Thyroid gland (tissue), 4 donors: Measurements from ENCODE around the gene ASPSCR1. TPM values are rescaled to one million over a fixed set of nuclear protein-coding genes. Genes with fewer than 3 reads are reported as not detected.
A peak's percentile ranks its signal among the peaks of the same experiment; 100 is the strongest.

ENCODE experiments used
- DNase-seq, 2 donors: peaks; one replicate each; pipeline ENCODE4 v3.0.0-alpha.2; 2019
- H3K27ac ChIP-seq, 3 donors: fragments of 200-600 bp; sonication (generic); 1 replicate in 2 of 3; 2 replicates in 1 of 3; pipeline ENCODE4 v1.5.1; 2016 to 2019; ENCODE audit warnings: mild to moderate bottlenecking in 1 of 3, moderate library complexity in 1 of 3
- H3K27me3 ChIP-seq: fragments of 200-600 bp; sonication (generic); one replicate; pipeline ENCODE4 v1.5.1; 2019
- H3K36me3 ChIP-seq, 2 donors: fragments of 200-600 bp; sonication (generic); one replicate each; pipeline ENCODE4 v1.5.1; 2016 to 2019
- H3K4me1 ChIP-seq, 2 donors: fragments of 200-600 bp; sonication (generic); one replicate each; pipeline ENCODE4 v1.5.1; 2017 to 2019
- H3K4me3 ChIP-seq, 3 donors: fragments of 200-600 bp; sonication (generic); replicated peaks in 1 of 3; 1 replicate in 2 of 3; 2 replicates in 1 of 3; pipeline ENCODE4 v1.5.1; 2016; ENCODE audit warnings: mild to moderate bottlenecking in 1 of 3
- H3K9me3 ChIP-seq: fragments of 200-600 bp; sonication (generic); one replicate; pipeline ENCODE4 v1.5.1; 2017
- POLR2A ChIP-seq, 2 donors: fragments of 450-650 bp; IDR thresholded peaks; one replicate each; pipeline ENCODE4 v1.6.1; 2017; ENCODE audit warnings: antibody characterized with exemption in 2 of 2, mild to moderate bottlenecking in 2 of 2, moderate library complexity in 1 of 2
- WGBS, 2 donors: methylation state at CpG; one replicate each; pipeline ENCODE4 v1.1.5; 2017; 5-methylcytosine and 5-hydroxymethylcytosine counted together
- intact Hi-C: fragments of 100-400 bp; cut with DNase I; formaldehyde crosslinking; loops from one replicate; pipeline ENCODE4 v1.15.1; 2023
- total RNA-seq, 4 donors: library from RNA; depleted of rRNA; stranded (reverse); fragments of >200 nt; gene quantifications; one replicate each; pipeline ENCODE4 v1.2.3, GENCODE V29; 2016
- TF ChIP-seq, protein P1 (sequence below), 6 experiments: fragments of 200-600 bp in 3 of 6; fragments of 450-650 bp in 3 of 6; sonication (generic) in 3 of 6; IDR thresholded peaks; one replicate each; pipeline ENCODE4 v1.5.1; 2016 to 2019; ENCODE audit warnings: antibody characterized with exemption in 6 of 6, mild to moderate bottlenecking in 2 of 6, inconsistent platforms in 1 of 6, moderate library complexity in 1 of 6

ASPSCR1 gene
- total RNA-seq, 4 donors from 2014 or later, result 23.2 to 53.6 (median 35.7) TPM

GRCh38 chr17:82024859-82025258 is 47.4 kb downstream of the ASPSCR1 start:
- Histone ChIP-seq H3K27ac (no peak overlapping the region), H3K36me3 (no peaks in the 10 kb centered on the region), H3K4me1 (peaks cover 34 to 39% of the 10 kb centered on the region in 2 donors), H3K27me3 (no peaks in the 10 kb centered on the region), H3K4me3 (no peak overlapping the region), H3K9me3 (no peaks in the 10 kb centered on the region)
- intact Hi-C loops, result loop anchor here (5.0 kb wide), 2 partner anchors 77 to 297 kb away; no protein-coding TSS in a partner anchor
- TF ChIP-seq, protein P1, sequence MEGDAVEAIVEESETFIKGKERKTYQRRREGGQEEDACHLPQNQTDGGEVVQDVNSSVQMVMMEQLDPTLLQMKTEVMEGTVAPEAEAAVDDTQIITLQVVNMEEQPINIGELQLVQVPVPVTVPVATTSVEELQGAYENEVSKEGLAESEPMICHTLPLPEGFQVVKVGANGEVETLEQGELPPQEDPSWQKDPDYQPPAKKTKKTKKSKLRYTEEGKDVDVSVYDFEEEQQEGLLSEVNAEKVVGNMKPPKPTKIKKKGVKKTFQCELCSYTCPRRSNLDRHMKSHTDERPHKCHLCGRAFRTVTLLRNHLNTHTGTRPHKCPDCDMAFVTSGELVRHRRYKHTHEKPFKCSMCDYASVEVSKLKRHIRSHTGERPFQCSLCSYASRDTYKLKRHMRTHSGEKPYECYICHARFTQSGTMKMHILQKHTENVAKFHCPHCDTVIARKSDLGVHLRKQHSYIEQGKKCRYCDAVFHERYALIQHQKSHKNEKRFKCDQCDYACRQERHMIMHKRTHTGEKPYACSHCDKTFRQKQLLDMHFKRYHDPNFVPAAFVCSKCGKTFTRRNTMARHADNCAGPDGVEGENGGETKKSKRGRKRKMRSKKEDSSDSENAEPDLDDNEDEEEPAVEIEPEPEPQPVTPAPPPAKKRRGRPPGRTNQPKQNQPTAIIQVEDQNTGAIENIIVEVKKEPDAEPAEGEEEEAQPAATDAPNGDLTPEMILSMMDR (IDR thresholded peaks at IDR 0.05), result no peak
- no peak for TF ChIP-seq POLR2A (IDR thresholded peaks at IDR 0.05)
- 97% methylated on average over 6 of the region's 17 CpGs; no CpG with 5 or more reads in 1 of the 2 donors for WGBS, 2 donors
- no peak for DNase-seq

DNA sequence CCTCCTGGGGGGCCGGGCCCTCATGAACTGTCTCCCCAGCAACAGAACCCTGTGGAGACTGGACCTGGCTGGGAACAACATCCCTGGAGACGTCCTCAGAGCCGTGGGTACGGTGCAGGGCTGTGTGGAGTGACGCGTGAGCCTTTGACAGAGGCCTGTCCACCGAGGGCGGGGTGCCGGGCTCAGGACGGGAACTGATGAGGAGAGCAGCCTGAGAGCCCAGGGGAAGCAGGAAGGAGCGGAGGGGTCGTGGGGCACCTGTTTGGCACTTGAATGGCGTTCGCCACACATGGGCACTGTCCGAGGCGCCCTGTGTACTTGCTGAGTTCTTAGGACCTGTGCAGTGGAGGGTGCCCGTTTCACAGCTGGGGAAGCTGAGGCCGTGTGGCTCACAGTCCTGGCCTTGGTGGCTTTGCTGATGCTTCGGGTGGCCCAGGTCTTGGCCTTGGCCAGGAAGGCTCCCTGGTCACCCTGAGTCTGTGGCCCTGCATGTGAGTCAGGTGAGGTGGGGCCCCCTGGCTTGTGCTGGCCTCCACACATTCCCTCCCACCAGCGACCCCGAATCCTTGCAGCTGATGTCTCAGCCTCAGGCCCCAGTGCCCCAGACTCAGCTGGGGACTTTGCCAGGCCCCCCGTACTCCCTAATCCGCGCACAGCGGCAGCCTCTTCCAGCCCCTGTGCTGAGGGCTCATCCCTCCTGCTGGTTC is 48.1 kb downstream of the ASPSCR1 start:
- Histone ChIP-seq H3K4me1 (peaks cover 41 to 46% of the 10 kb centered on the region in 2 donors), H3K9me3 (no peaks in the 10 kb centered on the region), H3K36me3 (no peaks in the 10 kb centered on the region), H3K27ac (no peak overlapping the region), H3K4me3 (no peak overlapping the region), H3K27me3 (no peaks in the 10 kb centered on the region)
- intact Hi-C loops, result loop anchor here (5.0 kb wide), 2 partner anchors 77 to 297 kb away; no protein-coding TSS in a partner anchor
- 97% methylated on average over 19 to 25 of the region's 25 CpGs for WGBS, 2 donors
- TF ChIP-seq, protein P1 (IDR thresholded peaks at IDR 0.05), result no peak
- TF ChIP-seq POLR2A (IDR thresholded peaks at IDR 0.05), result no peak
- no peak for DNase-seq

DNA sequence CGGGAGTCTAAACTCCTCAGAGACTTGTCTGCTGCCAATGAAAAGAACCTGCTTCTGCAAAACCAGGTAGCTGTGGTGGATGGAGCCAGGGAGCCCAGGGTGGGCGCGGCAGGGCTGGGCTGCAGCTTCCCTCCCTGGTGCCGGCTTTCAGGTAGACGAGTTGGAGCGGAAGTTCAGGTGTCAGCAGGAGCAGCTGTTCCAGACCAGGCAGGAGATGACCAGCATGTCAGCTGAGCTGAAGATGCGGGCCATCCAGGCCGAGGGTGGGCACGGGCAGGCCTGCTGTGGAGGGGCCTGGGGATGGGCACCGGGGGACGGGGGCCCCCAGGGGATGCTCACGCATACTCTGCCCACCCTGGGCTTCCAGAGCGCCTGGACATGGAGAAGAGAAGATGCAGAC is 50.8 kb downstream of the ASPSCR1 start:
- H3K9me3 ChIP-seq, result no peaks in the 10 kb centered on the region
- no peak for DNase-seq
- no peak overlapping the region for H3K4me3 ChIP-seq
- peaks cover 39 to 46% of the 10 kb centered on the region in 2 donors for H3K4me1 ChIP-seq
- WGBS, 2 donors, result 94 to 95% methylated on average over 11 to 12 of the region's 13 CpGs
- TF ChIP-seq, protein P1 (IDR thresholded peaks at IDR 0.05), result no peak
- TF ChIP-seq POLR2A (IDR thresholded peaks at IDR 0.05), result no peak
- no peaks in the 10 kb centered on the region for H3K36me3 ChIP-seq
- no peak overlapping the region for H3K27ac ChIP-seq
- no peaks in the 10 kb centered on the region for H3K27me3 ChIP-seq
- intact Hi-C loops, result loop anchor here (5.0 kb wide), 2 partner anchors 74 to 294 kb away; no protein-coding TSS in a partner anchor

DNA sequence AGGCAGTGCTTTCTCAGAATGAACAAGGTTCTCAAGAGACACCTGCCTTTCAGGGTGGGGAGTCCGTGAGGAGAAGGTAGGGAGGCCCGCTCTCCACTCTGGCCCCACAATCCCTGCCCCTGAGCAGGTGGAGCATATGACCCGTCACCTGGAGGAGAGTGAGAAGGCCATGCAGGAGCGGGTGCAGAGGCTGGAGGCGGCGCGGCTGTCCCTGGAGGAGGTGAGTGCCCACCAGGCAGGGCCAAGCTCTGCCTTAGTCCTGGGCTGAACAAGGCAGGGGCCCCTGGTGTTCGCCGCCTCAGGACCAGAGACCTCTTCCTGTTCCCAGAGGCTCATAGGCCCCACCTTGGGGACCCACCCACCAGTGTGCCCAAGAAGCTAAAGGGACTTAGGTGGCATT is 51.5 kb downstream of the ASPSCR1 start:
- Histone ChIP-seq H3K9me3 (no peaks in the 10 kb centered on the region), H3K4me1 (peaks cover 33 to 41% of the 10 kb centered on the region in 2 donors), H3K27me3 (no peaks in the 10 kb centered on the region), H3K36me3 (no peaks in the 10 kb centered on the region), H3K4me3 (no peak overlapping the region), H3K27ac (peak overlapping the region; percentile 56 to 65 (median 62))
- intact Hi-C loops, result loop anchor here (5.0 kb wide), 2 partner anchors 73 to 293 kb away; no protein-coding TSS in a partner anchor
- TF ChIP-seq POLR2A (IDR thresholded peaks at IDR 0.05), result no peak
- TF ChIP-seq, protein P1 (IDR thresholded peaks at IDR 0.05), result no peak
- DNase-seq, result no peak
- 87 to 92% methylated on average over 4 to 8 of the region's 9 CpGs for WGBS, 2 donors

GRCh38 chr17:82029391-82029790 is 52.0 kb downstream of the ASPSCR1 start:
- no peak overlapping the region for H3K4me3 ChIP-seq
- H3K9me3 ChIP-seq, result no peaks in the 10 kb centered on the region
- 34 to 61% methylated on average over 3 to 8 of the region's 16 CpGs for WGBS, 2 donors
- no peaks in the 10 kb centered on the region for H3K36me3 ChIP-seq
- intact Hi-C loops, result loop anchor here (5.0 kb wide), 2 partner anchors 73 to 293 kb away; no protein-coding TSS in a partner anchor
- peaks cover 29 to 37% of the 10 kb centered on the region in 2 donors for H3K4me1 ChIP-seq
- DNase-seq, result peak; percentile 98
- TF ChIP-seq, protein P1 (IDR thresholded peaks at IDR 0.05), result peak in 1 of 6 experiments; percentile 2
- no peak for TF ChIP-seq POLR2A (IDR thresholded peaks at IDR 0.05)
- peak overlapping the region; percentile 56 to 65 (median 62) for H3K27ac ChIP-seq
- no peaks in the 10 kb centered on the region for H3K27me3 ChIP-seq
